ENCODE data around the gene SOAT2. TPM values are rescaled to one million over a fixed set of nuclear protein-coding genes. Genes with fewer than 3 reads are reported as not detected.

SOAT2 gene
- total RNA-seq, 1 experiment from 2014 or later = not detected

DNA sequence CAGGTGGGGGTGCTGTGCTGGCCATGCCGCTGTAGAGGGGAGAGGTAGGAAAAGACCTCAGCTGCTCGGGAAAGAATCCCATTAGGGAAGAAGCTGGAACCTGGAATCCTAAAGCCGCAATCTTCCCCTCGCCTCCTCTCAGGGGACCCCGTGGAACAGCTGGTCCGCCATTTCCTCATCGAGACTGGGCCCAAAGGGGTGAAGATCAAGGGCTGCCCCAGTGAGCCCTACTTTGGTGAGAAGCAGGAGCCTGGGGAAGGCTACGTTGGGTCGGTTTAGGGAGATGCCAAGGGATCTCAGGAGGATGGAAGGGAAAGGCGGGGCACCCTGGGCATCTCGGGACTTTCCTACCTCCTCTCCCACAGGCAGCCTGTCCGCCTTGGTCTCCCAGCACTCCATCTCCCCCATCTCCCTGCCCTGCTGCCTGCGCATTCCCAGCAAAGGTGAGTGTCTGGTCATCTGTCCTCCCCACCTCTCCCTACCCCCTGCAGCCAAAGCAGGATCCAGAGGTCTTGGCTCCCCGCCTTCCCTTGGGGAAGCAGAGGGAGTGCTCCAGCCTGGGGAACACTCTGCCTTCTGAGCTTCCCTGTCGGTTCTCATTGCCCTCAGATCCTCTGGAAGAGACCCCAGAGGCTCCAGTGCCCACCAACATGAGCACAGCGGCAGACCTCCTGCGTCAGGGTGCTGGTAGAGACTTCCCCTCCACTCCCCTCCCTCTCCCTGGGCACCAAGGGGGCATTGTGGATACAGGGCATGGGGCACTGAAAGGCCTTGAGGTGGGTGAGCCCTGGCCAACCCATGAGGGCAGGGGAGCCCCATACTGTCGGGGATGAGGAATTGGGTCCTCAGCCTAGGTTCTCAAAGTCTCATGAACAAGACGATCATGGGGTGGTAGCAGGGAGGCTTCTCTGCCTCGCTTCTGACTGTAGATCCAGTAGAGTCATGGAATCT, 41.0 kb upstream of the SOAT2 start:
- Mint-ChIP-seq H3K4me3 (no peak overlapping the region), H3K27ac (no peak overlapping the region; a peak in 1 of 7 replicates)
- no CpG with 5 or more reads among the region's 20 CpGs for WGBS (ENCODE audit: extremely low coverage, insufficient read length, low lambda C conversion rate)

More for the DNA sequence above, 41.0 kb upstream of the SOAT2 start:
- Histone ChIP-seq H3K9me3 (ENCODE audit: control insufficient read depth, low read depth, low read length) (no peaks in the 10 kb centered on the region), H3K4me2 (ENCODE audit: insufficient read depth, insufficient read length, low read length) (no peak overlapping the region), H3K23me2 (ENCODE audit: insufficient read length, low read depth, low read length, poor library complexity, severe bottlenecking) (no peaks in the 10 kb centered on the region), H3K18ac (ENCODE audit: insufficient read length, low read depth, low read length) (no peak overlapping the region), H3K9ac (ENCODE audit: extremely low read depth, insufficient read length, low read length) (no peak overlapping the region), H4K20me1 (ENCODE audit: control insufficient read depth, insufficient read depth, insufficient read length) (no peaks in the 10 kb centered on the region), H2BK5ac (ENCODE audit: insufficient read length, low read length) (no peak overlapping the region), H4K5ac (ENCODE audit: insufficient read length, low read depth, low read length) (no peak overlapping the region), H3K4me1 (ENCODE audit: insufficient read depth, low read length) (no peaks in the 10 kb centered on the region), H2BK120ac (ENCODE audit: low read depth, low read length, poor library complexity, severe bottlenecking) (no peak overlapping the region), H3K56ac (ENCODE audit: insufficient read length, low read depth, low read length) (no peak overlapping the region), H3T11ph (ENCODE audit: low read length) (no peak overlapping the region), H3K4ac (ENCODE audit: low read depth, low read length) (no peak overlapping the region), H2BK12ac (ENCODE audit: insufficient read length, low read depth, low read length) (no peak overlapping the region), H2BK15ac (ENCODE audit: low read depth, low read length) (no peak overlapping the region), H4K91ac (ENCODE audit: insufficient read length, low read depth, low read length) (no peak overlapping the region), H4K8ac (replicated peaks; ENCODE audit: insufficient read length, low read depth, low read length) (no peak overlapping the region), H2BK20ac (ENCODE audit: low read depth, low read length, poor library complexity, severe bottlenecking) (no peak overlapping the region), H3K79me1 (ENCODE audit: insufficient read depth, low read depth, low read length, poor library complexity, severe bottlenecking) (no peaks in the 10 kb centered on the region), H3K79me2 (ENCODE audit: insufficient read depth, low read length) (no peaks in the 10 kb centered on the region), H2AFZ (ENCODE audit: low read length) (no peak overlapping the region), H3K14ac (ENCODE audit: insufficient read depth, low read length) (no peak overlapping the region), H2AK5ac (ENCODE audit: insufficient read length, low read length) (no peak overlapping the region), H3K27ac (ENCODE audit: insufficient read length, low read depth, low read length) (no peak overlapping the region), H3K23ac (ENCODE audit: insufficient read length, low read depth, low read length) (no peak overlapping the region), H3K27me3 (ENCODE audit: insufficient read depth, low read length) (peaks cover 2% of the 10 kb centered on the region; the same call in 1 of the 2 replicates)
- peaks cover 2 to 8% (median 4%) of the 10 kb centered on the region in 3 experiments; a peak in 4 of 7 replicates for H3K36me3 Mint-ChIP-seq (ENCODE audit: insufficient read depth in 1 of 3, low read depth in 3 of 3)
- peaks cover 8 to 12% of the 10 kb centered on the region in 2 experiments for H3K4me1 Mint-ChIP-seq
- no peaks in the 10 kb centered on the region for H3K9me3 Mint-ChIP-seq
- no peak for TF ChIP-seq CTCF (conservative IDR thresholded peaks at IDR 0.05)
- DNase-seq = no peak
- H3K27me3 Mint-ChIP-seq (ENCODE audit: low read depth) = peaks cover 39% of the 10 kb centered on the region

All from H9 (cell line).